HepG2 (cell line): ENCODE data around the gene AQP9. TPM values are rescaled to one million over a fixed set of nuclear protein-coding genes. Genes with fewer than 3 reads are reported as not detected.

Source experiments
- ATAC-seq: fragments of 200-7000 bp; cut with Tn5 transposase; 3 replicates; pipeline ENCODE4 v1.9.1; 2020; ENCODE audit warnings: mild to moderate bottlenecking, moderate library complexity
- BruUV-seq: library from RNA; stranded (reverse); fragments of 400-500 nt; replicated peaks from 2 replicates; lab custom pipeline; 2021; lab: Mats Ljungman, UMichigan
- CTCF ChIA-PET: fragments of 300-600 bp; formaldehyde crosslinking; extraction: SDS; loops from one replicate; lab custom pipeline; 2021; ENCODE audit warnings: low total read pairs, inconsistent platforms, low intra/inter-chr PET ratio; lab: Yijun Ruan, JAX
- POLR2A ChIA-PET: fragments of 350-600 bp; sonication (Branson Sonifier 250); formaldehyde crosslinking; loops from one replicate; lab custom pipeline; 2020; ENCODE audit warnings: antibody characterized with exemption, inconsistent platforms; lab: Yijun Ruan, JAX
- DNase-seq: peaks from one replicate; pipeline ENCODE4 v3.0.0-alpha.2; 2015; ENCODE audit warnings: low spot score
- FAIRE-seq: peaks from 3 replicates; lab custom pipeline; 2011; peaks lifted over from hg19 to GRCh38; lab: Jason Lieb, UNC
- H2AFZ ChIP-seq: one replicate; pipeline ENCODE4 v1.6.1; 2011; ENCODE audit warnings: low read length, inconsistent platforms
- H3K27ac ChIP-seq: fragments of 300-600 bp; 3 replicates; pipeline ENCODE4 v1.8.0; 2011; ENCODE audit warnings: mixed run types, mild to moderate bottlenecking, mixed read lengths, low read length, inconsistent platforms; ENCODE audit not compliant: insufficient read depth; ENCODE audit errors: extremely low read length
- H3K27me3 ChIP-seq, 2 experiments: fragments of 200-600 bp in 1 of 2; 2 replicates in 1 of 2; 3 replicates in 1 of 2; pipeline versions ENCODE4 v1.6.0 to v1.8.0; 2011; ENCODE audit warnings: low read length in 2 of 2, mild to moderate bottlenecking in 2 of 2, moderate library complexity in 2 of 2, inconsistent platforms in 1 of 2; ENCODE audit not compliant: insufficient read depth in 2 of 2, control insufficient read depth in 1 of 2
- H3K36me3 ChIP-seq, 2 experiments: fragments of 200-600 bp in 1 of 2; replicated peaks in 1 of 2; 2 replicates in 1 of 2; 3 replicates in 1 of 2; pipeline versions ENCODE4 v1.5.1 to v1.8.0; 2011; ENCODE audit warnings: low read length in 2 of 2, inconsistent platforms in 1 of 2; ENCODE audit not compliant: insufficient read depth in 2 of 2, control insufficient read depth in 1 of 2
- H3K4me1 ChIP-seq: 2 replicates; pipeline ENCODE4 v1.5.1; 2012; ENCODE audit warnings: low read length, inconsistent platforms; ENCODE audit not compliant: insufficient read depth
- H3K4me2 ChIP-seq: 2 replicates; pipeline ENCODE4 v1.6.0; 2011; ENCODE audit warnings: low read depth, low read length, inconsistent platforms
- H3K4me3 ChIP-seq, 3 experiments: fragments of 200-600 bp in 1 of 3; sonication (generic), shearing (Covaris generic) in 1 of 3; replicated peaks in 1 of 3; 2 replicates each; pipeline ENCODE4 v1.5.1; 2011 to 2016; ENCODE audit warnings: low read length in 3 of 3, inconsistent platforms in 2 of 3, low read depth in 2 of 3, mild to moderate bottlenecking in 2 of 3, control low read depth in 1 of 3, mixed read lengths in 1 of 3; ENCODE audit not compliant: insufficient read depth in 1 of 3
- H3K79me2 ChIP-seq: one replicate; pipeline ENCODE4 v1.6.1; 2011; ENCODE audit warnings: low read length, inconsistent platforms; ENCODE audit not compliant: insufficient read depth
- H3K9ac ChIP-seq: 2 replicates; pipeline ENCODE4 v1.6.0; 2011; ENCODE audit warnings: mild to moderate bottlenecking, low read depth, low read length, inconsistent platforms; ENCODE audit not compliant: insufficient read depth
- H3K9me3 ChIP-seq: 2 replicates; pipeline ENCODE4 v1.5.1; 2012; ENCODE audit warnings: mild to moderate bottlenecking, low read length
- H4K20me1 ChIP-seq: 2 replicates; pipeline ENCODE4 v1.6.0; 2011; ENCODE audit warnings: inconsistent platforms, mild to moderate bottlenecking, low read length, moderate library complexity; ENCODE audit not compliant: insufficient read depth
- MAFF ChIP-seq: IDR thresholded peaks from 2 replicates; pipeline ENCODE4 v1.6.1; 2011; ENCODE audit warnings: low read depth, low read length, improper control_type of control experiment
- MAFK ChIP-seq, 2 experiments: IDR thresholded peaks in 1 of 2; conservative IDR thresholded peaks in 1 of 2; 2 replicates each; pipeline ENCODE4 v1.6.1; 2011; ENCODE audit warnings: improper control_type of control experiment in 2 of 2, low read length in 2 of 2
- TRIM24 ChIP-seq: sonication (generic); formaldehyde crosslinking; IDR thresholded peaks from 2 replicates; pipeline ENCODE4 v1.8.0; 2022; ENCODE audit warnings: mild to moderate bottlenecking, missing genetic modification reagents
- ZBTB42 ChIP-seq: sonication (generic); formaldehyde crosslinking; IDR thresholded peaks from 2 replicates; pipeline ENCODE4 v1.5.0; 2020; ENCODE audit warnings: mild to moderate bottlenecking, missing genetic modification reagents
- ZNF292 ChIP-seq: sonication (generic); formaldehyde crosslinking; IDR thresholded peaks from 2 replicates; pipeline ENCODE4 v1.8.1; 2022; ENCODE audit warnings: mild to moderate bottlenecking, low read depth, missing genetic modification reagents, borderline replicate concordance
- ZNF350 ChIP-seq: sonication (generic); formaldehyde crosslinking; IDR thresholded peaks from 2 replicates; pipeline ENCODE4 v1.4.0; 2020; ENCODE audit warnings: mild to moderate bottlenecking, low read depth, missing genetic modification reagents, borderline replicate concordance
- WGBS: methylation state at CpG from one replicate; pipeline ENCODE4 v1.1.6; 2017; ENCODE audit warnings: low lambda C conversion rate; 5-methylcytosine and 5-hydroxymethylcytosine counted together
- in situ Hi-C: cut with HindIII; loops from 2 replicates; pipeline ENCODE4 v1.10.0; 2017; ENCODE audit warnings: low pct_unique_long_range_greater_than_20kb; ENCODE audit not compliant: extremely low pct_ligation_motif_present
- intact Hi-C: fragments of 100-400 bp; cut with micrococcal nuclease; formaldehyde crosslinking; loops from one replicate; pipeline ENCODE4 v1.10.0; 2022; ENCODE audit not compliant: unreplicated experiment
- polyA plus RNA-seq, 8 experiments: library from polyadenylated mRNA; depleted of rRNA in 3 of 8; stranded (reverse) in 7 of 8; unstranded in 1 of 8; fragments of >200 nt; fragmentation: Illumina TruSeq in 4 of 8; extraction: Trizol in 4 of 8; gene quantifications; 2 replicates each; pipeline versions ENCODE4 v1.2.1 to v1.2.3, GENCODE V29; 2011 to 2016; ENCODE audit warnings: low read depth in 4 of 8, missing spikeins in 1 of 8, mixed read lengths in 1 of 8; ENCODE audit not compliant: insufficient read depth in 1 of 8
- total RNA-seq, 5 experiments: library from RNA; depleted of rRNA; stranded (reverse); fragments of >200 nt; fragmentation: Illumina TruSeq; extraction: Trizol; gene quantifications; 2 replicates each; pipeline ENCODE4 v1.2.3, GENCODE V29; 2016; ENCODE audit warnings: low read depth in 1 of 5

AQP9 gene
- total and polyA plus RNA-seq, 2 of the 13 experiments (the other 11 are each of a cell fraction or from before 2014, with no cell fraction given): not detected

DNA sequence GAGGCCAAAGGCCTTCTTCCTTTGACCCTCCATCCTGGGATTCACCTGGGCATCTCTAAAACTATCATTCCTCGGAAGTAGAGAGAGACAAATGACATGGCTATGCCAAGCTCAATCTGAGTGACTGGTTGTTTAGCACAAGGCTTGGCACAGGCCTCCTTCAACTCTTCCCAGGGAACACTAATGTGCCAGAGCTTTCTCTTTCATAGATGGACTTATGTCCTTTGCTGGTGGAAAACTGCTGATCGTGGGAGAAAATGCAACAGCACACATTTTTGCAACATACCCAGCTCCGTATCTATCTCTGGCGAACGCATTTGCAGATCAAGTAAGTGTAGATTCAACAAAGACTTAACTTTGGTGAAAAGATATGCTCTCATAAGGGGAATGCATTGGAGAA is 36.5 kb downstream of the AQP9 start:
- Histone ChIP-seq H2AFZ (no peak overlapping the region), H3K9me3 (no peaks in the 10 kb centered on the region), H3K9ac (no peak overlapping the region), H3K79me2 (no peaks in the 10 kb centered on the region), H3K4me1 (no peaks in the 10 kb centered on the region), H3K4me3 (no peak overlapping the region), H3K36me3 (no peaks in the 10 kb centered on the region), H3K4me2 (no peak overlapping the region), H3K27me3 (no peaks in the 10 kb centered on the region), H4K20me1 (no peaks in the 10 kb centered on the region), H3K27ac (no peak overlapping the region)
- CTCF ChIA-PET: no interaction called here
- no peak for DNase-seq
- in situ Hi-C loops (no loop called here), intact Hi-C loops (no loop called here)
- TF ChIP-seq TRIM24 (CRISPR knock-in tag): no peak
- TF ChIP-seq MAFK (conservative IDR thresholded peaks at IDR 0.05 in 1 of 2, IDR thresholded peaks at IDR 0.05 in 1 of 2; ENCODE audit: low read length in 2 of 2): peak in 1 of 2 experiments; percentile 30; a peak in 1 of 4 replicates
- TF ChIP-seq MAFF: peak; percentile 8; the same call in 1 of the 2 replicates
- no peak for FAIRE-seq
- 64% methylated on average over 5 of the region's 5 CpGs for WGBS
- ATAC-seq: no peak
- BruUV-seq: no TSS peak
- POLR2A ChIA-PET: no interaction called here

DNA sequence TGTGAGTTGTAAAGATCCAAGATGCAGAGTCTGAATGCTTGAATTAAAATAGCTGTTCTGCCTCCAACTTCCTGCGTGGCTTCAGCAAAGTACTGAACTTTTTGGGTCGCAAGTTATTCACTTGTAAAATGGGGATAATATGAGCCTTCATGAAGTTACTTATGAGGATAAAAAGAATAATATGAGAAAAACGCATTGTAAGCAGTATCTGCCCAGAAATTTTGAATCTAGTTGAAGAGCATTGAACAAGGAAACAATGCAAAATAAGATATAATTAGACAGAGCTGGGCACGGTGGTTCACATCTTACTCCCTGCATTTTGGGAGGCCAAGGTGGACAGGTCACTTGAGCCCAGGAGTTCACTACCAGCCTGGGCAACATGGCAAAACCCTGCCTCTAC is 37.8 kb downstream of the AQP9 start:
- Histone ChIP-seq H3K27ac (no peak overlapping the region), H3K4me3 (no peak overlapping the region), H3K36me3 (no peaks in the 10 kb centered on the region), H3K79me2 (no peaks in the 10 kb centered on the region), H3K27me3 (no peaks in the 10 kb centered on the region), H3K4me1 (no peaks in the 10 kb centered on the region), H4K20me1 (no peaks in the 10 kb centered on the region), H2AFZ (no peak overlapping the region), H3K9ac (no peak overlapping the region), H3K4me2 (no peak overlapping the region), H3K9me3 (no peaks in the 10 kb centered on the region)
- ChIA-PET CTCF (no interaction called here), POLR2A (no interaction called here)
- TF ChIP-seq ZBTB42 (CRISPR knock-in tag): no peak
- TF ChIP-seq ZNF350 (CRISPR knock-in tag): no peak
- TF ChIP-seq MAFF: peak; percentile 56
- no peak for TF ChIP-seq ZNF292
- peak; percentile 53 to 71 for TF ChIP-seq MAFK (conservative IDR thresholded peaks at IDR 0.05 in 1 of 2, IDR thresholded peaks at IDR 0.05 in 1 of 2; ENCODE audit: low read length in 2 of 2)
- in situ Hi-C loops: no loop called here
- ATAC-seq (no peak), DNase-seq (no peak), FAIRE-seq (no peak)
- no TSS peak for BruUV-seq
- WGBS: 28% methylated on average over 4 of the region's 4 CpGs
- intact Hi-C loops: no loop called here
